HG03342 (cell line): ENCODE measurements around the gene NUDCD2.
A peak's percentile ranks its signal among the peaks of the same experiment; 100 is the strongest.
"Not testable (repeated sequence)": the region's sequence is repeated elsewhere in the genome, so short reads cannot be mapped to it uniquely, and the experiment has no call there.

Experiments
- ATAC-seq: cut with Tn5 transposase; IDR thresholded peaks from one replicate; pipeline ENCODE4 v1.9.1; 2021; ENCODE audit warnings: mild to moderate bottlenecking, moderate library complexity; ENCODE audit not compliant: unreplicated experiment

The NUDCD2 gene

DNA sequence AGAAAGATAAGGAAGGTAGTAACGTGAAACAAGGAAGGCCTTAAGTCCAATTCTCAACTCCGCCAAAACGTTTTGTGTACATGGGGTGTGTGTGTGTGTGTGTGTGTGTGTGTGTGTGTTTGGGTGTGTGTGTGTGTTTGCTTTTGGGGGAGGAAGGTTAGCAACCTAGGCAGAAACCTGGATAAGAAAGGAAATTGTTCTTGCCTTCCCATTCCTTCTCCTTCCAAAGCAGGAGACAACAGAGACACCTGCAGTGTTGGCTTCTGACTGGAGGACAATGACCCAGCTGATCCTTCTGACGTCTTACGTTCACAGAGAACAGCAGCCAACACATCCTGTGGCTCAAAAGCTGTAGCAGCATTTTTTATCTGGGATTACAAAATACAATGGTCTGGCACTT is 26.6 kb downstream of the NUDCD2 start:
- ATAC-seq: no peak

DNA sequence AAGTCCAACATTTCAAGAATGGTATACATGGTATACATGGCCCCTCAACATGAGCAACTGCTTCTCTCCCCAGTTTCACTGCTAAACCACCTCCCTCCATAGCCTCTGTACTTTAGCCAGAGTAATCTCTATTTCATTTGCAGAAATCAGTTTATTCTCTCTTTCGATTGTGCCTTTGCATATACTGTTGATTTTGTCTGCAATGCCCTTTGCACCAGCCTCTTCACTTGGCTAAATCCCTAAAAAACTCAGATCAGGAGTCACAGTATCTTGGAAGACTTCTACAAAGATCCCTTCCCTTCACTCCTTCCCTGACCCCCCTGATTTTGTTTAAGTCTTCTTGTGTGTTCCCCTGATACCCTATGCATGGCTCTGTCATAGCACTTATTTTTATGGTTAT is 27.4 kb downstream of the NUDCD2 start:
- ATAC-seq: no peak

DNA sequence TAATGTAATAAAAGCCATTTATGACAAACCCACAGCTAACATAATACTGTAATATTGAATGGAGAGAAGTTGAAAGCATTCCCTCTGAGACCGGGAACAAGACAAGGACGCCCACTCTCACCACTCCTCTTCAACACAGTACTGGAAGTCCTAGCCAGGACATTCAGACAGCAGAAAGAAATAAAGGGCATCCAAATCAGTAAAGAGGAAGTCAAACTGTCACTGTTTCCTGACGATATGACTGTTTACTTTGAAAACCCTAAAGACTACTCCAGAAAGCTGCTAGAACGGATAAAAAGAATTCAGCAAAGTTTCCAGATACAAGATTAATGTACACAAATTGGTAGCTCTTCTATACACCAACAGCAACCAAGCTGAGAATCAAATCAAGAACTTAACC is 33.8 kb downstream of the NUDCD2 start:
- ATAC-seq: not testable (repeated sequence)

DNA sequence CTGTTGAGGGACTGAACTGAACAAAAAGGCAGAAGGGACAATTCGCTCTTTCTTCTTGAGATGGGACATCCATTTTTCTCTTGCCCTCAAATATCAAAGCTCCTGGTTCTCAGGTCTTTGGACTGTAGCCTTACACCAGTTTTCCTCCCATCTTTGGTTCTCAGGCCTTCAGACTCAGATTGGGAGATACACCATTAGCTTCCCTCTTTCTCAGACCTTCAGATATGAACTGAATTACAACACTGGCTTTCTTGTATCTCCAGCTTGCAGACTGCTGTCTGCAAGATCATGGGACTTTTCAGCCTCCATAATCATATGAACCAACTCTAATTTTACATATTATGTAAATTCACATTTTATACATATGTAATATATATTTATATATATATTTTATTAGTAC is 35.1 kb downstream of the NUDCD2 start:
- ATAC-seq: no peak

DNA sequence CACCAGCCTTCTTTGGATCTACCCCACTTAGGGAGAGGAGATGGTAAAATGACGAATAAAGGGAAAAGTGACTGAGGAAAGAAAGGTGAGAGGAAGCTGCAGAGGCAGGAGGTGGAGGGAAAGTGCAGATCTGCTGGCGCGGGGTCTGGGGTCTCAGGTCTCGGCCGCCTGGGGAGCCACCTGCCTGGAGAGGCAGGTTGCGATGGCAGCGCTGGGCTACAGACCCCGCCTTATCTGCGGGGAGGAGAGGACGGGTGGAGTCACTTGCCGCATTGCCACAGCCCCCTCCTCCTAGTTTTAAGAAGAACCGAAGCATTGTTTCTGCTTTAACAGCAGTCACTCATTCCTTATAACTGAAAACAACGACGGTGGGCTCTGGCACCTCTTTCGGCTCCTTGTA is 44.2 kb downstream of the NUDCD2 start:
- not testable (repeated sequence) for ATAC-seq

DNA sequence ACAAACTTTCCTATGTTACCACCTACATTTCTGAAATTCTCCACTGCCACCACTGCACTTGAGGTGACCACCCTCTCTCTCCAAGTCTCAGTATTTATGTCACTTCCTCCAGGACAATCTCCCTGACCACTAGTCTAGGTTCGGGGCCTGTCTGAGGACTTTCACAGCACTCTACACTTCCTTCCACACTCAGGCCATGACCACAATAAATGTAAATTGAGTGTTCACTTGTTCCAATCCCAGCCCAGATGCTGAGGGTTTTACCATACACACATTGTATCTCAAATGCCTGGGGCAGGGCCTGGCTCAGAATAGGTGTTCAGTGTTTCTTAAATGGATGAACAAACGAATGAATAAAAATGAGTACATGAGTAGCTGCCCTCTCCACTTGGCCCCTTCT is 49.4 kb downstream of the NUDCD2 start:
- ATAC-seq: peak; percentile 34

DNA sequence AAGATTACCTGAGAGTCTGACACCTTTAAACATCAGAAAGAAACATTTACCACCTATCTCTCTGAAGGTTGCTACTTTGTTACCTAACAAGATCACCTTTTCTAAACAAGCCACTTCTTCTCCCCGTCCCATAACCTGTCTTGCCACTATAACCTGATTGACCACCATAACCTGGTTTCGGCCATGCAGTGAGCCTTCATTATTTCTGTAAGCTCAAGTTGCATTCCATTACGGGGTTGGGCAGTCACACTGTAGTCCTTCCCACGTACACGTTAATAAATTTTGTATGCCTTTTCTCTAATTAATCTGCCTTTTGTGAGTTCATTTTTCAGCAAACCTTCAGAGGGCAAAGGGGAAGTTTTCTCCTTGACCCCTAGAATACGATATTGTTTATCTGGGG is 50.5 kb downstream of the NUDCD2 start:
- no peak for ATAC-seq

DNA sequence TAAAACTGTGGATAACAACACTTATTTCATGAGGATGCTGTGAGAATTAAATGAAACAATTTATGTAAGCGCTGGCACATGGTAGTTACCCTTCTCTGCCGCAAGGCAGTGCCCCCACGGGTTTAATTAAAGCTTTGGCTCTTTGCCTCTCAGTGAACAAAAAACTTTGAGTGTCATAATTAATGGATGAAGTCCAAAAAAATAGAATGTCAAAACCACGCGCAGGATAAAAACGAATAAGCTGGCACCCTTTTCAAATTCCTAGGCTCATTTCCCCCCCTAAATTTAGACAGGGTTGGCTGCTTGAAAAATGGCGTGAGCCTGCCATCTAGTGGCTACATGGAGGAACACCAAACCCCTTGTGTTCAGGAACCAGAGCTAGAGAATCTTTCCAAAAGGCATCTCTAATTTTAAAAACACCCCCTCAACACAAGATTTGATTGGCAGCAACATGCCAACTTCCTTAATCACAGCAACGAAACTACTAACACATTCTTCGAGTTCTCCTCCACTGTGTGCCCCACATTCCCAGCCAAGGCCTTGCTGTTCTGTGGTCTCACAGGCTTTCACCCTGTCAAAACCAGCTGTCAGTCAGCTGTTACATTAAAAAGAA is 51.5 kb downstream of the NUDCD2 start:
- peak; percentile 82 for ATAC-seq

DNA sequence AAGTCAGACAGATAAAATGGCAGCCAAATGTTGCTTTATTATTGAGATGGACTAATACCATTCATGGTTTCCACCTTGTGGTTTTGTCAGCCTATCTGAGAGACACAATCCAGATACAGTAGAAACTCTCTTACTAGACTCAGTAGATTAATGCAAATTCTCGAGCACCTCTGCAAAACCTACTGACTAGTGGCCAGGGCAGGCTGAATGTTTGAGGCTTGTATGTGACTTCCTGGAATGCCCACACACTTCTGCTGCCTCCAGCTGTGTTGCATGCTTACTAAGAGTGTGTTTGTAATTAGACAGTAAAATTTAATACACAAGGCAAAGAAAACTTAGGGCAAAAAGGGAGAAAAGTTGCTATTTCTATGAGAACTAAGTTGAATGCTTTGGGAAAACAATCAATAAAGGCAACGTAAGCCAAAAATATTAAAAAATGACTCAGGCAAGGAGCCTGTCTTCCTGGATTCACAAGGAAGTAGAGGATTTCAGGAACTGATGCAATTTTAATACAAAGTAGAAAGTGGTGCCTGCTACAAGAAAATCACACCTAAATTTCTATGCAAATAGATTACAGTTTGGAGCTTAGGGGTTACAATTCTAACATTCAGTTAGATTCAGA is 52.8 kb downstream of the NUDCD2 start:
- ATAC-seq: peak; percentile 68

DNA sequence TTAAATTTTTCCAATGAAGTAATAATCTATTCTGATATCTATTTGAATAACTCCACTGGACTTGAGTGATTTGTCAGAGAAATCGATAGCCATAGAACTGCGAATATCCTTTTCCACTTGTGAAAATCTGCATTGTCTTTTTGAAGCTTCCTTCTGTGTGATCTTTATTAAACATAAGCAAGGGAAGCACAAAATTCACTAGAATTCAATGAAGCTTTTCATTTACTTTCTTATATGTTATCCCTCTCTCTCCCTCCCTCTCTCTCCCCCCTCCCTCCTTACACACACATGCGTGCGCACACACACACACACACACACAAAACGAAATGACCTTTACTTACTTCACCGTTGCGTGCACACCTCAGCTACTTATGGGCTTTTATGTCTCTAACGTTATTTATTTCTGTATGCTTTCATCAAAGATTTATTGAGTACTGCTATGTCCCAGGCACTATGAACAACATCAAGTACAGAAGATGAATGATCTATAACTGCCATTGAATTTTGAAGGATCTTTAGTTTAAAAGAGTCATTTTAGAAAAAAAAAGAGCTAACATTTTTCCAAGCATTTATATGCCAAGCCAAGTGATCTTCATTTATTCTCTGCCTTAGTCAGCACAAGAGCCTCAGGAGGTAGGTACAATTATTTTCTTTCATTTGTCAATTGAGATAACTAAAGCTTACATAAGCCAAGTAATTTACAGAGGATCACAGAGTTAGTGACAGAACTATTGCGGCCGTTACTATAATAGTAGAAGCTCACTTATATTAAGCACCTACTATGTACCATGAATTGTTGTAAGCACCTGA is 55.3 kb downstream of the NUDCD2 start:
- ATAC-seq: no peak

DNA sequence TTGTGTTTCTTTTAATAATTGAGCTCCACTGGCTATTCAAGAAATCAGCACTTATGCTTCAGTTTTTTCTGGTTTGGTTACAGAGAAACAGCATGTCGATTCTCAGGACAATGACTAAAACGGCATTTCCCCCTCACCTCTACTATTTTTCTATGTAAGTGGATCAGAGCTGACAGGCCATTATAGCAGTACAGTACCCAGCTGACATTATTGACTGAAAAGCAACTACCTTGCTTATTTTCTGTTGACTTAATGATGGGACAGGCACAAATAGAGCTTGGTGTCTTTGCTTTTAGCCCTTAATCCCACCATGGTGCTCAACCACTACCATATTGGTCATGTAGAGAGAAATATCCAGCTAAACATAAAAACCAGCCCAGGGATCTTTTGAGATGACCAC is 57.9 kb downstream of the NUDCD2 start:
- ATAC-seq: no peak

DNA sequence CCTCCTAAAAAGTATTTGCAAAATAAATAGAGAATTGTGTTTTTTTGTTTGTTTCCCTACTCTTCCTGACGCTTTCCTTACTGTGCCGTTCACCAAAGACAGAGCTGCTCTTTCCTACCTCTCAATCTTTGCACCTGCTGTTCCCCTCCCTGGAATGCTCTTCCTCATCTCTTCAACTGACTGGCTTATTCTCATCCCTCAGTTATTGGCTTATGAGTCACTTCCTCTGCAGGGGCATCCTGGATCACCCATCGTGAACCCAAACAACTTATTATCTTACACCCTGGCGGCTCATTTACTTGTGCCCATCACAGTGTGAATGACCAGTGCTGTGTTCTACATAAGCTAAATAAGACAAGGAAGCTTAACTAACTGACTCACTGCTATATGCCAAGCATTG is 58.6 kb downstream of the NUDCD2 start:
- ATAC-seq: no peak

DNA sequence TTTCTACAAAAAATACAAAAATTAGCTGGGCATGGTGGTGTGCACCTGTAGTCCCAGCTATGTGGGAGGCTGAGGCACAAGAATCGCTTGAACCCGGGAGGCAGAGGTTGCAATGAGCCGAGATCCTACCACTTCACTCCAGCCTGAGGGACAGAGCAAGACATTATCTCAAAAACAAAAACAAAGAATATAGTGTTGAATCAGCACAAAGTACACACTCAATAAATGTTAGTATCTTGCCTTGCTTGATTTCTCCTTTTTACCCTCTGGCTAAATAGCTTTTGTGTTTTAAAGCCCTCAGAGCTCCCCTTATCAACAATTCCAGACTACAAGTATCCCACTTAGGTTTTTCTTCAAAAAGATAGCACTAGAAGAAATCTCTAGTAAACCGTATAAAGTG is 60.0 kb downstream of the NUDCD2 start:
- ATAC-seq: no peak

DNA sequence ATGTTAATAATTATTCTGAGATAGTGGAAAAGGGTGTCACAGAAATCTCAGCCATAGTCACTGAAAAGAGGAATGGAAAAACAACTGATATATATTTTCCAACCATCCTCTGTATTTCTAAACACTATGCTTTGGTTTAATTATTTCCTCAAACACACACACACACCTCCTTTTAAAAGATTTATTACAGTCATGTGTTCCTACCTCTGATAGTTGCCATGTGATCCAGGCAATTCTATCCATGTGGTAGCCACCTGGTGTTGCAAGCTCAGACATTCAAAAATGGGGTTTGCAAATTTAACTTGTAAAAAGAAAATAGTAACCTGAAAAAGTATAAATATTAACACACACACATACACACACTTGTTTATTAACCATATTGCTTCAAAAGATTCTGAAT is 62.5 kb downstream of the NUDCD2 start:
- no peak for ATAC-seq

DNA sequence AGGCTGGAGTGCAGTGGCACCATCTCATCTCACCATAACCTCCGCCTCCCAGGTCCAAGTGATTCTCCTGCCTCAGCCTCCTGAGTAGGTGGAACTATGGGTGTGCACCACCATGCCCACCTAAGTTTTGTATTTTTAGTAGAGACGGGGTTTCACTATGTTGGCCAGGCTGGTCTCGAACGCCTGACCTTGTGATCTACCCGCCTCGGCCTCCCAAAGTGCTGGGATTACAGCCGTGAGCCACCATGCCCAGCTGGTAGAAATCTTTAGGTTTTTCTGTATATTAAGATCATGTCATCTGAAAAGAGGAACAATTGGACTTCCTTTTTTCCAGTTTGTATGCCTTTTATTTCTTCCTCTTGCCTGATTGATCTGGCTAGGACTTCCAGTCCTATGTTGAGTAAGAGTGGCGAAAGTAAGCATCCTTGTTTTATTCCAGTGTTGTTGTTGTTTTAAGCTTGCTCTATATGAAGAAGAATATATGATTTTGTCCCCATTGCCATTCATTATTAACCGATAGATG is 63.0 kb downstream of the NUDCD2 start:
- not testable (repeated sequence) for ATAC-seq
